Vagina (tissue), 2 donors: ENCODE measurements around the gene SPX.

Experiments
- POLR2A ChIP-seq, 2 donors: fragments of 450-650 bp; IDR thresholded peaks; one replicate each; pipeline ENCODE4 v1.6.1; 2017; ENCODE audit warnings: antibody characterized with exemption in 2 of 2, mild to moderate bottlenecking in 2 of 2, moderate library complexity in 2 of 2
- TF ChIP-seq, protein P1 (sequence below), 3 experiments: fragments of 450-650 bp in 2 of 3; fragments of 200-600 bp in 1 of 3; sonication (generic) in 1 of 3; IDR thresholded peaks; one replicate each; pipeline ENCODE4 v1.5.1; 2017 to 2019; ENCODE audit warnings: antibody characterized with exemption in 3 of 3, mild to moderate bottlenecking in 2 of 3, moderate library complexity in 2 of 3

DNA sequence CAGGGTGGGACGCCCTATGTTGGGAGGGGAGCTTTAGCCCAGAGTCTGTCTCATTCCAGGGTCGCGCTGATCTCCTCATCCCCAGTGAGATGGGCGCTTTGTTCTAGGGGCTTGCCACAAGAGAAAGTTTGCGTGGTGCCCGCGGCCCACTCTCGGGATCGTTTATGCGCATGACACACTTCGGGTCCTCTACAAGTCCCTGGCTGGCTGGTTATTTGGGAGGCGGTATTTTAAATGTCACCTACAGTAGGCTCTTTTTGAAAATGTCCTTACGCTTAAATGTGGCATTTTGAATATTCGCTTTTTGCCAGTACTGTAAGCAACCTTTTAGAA, 24.0 kb upstream of the SPX start:
- TF ChIP-seq, protein P1, sequence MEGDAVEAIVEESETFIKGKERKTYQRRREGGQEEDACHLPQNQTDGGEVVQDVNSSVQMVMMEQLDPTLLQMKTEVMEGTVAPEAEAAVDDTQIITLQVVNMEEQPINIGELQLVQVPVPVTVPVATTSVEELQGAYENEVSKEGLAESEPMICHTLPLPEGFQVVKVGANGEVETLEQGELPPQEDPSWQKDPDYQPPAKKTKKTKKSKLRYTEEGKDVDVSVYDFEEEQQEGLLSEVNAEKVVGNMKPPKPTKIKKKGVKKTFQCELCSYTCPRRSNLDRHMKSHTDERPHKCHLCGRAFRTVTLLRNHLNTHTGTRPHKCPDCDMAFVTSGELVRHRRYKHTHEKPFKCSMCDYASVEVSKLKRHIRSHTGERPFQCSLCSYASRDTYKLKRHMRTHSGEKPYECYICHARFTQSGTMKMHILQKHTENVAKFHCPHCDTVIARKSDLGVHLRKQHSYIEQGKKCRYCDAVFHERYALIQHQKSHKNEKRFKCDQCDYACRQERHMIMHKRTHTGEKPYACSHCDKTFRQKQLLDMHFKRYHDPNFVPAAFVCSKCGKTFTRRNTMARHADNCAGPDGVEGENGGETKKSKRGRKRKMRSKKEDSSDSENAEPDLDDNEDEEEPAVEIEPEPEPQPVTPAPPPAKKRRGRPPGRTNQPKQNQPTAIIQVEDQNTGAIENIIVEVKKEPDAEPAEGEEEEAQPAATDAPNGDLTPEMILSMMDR (IDR thresholded peaks at IDR 0.05): no peak
- TF ChIP-seq POLR2A (IDR thresholded peaks at IDR 0.05): no peak
